ENCODE results near the gene MPPED1.

The MPPED1 gene

DNA sequence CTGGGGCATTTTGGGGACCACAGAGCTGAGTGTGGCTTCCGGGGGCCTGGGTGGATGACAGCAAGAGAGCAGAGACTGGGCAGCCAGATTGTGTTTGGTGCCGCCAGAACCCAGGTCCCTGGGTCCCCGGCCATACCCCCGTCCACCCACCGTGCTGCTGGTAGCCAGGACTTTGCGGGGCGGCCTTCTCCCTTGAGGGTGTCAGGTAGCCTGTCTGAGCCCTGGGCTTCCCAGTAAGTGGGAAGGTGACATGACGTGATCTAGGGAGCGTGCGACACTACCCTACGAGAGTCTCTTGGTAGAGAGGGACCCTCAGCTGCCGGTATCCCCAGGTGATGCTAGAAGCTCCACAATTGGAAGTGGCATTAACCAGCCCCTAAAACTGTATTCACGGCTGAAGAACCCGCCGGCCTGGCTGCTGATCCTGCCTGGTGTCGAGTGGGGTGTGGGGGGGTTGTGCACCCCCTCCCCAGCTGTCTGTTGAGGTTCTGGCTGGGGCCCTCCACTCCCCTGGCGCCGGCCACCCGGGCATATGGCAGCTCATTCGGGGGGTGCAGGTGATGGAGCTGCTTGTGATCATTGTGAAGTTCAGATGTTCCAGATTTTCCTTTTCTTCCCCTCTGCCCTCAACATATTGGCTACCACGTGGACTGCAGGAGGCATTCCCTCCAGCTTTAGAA, 66.9 kb downstream of the MPPED1 start:
- no peak for DNase-seq

DNA sequence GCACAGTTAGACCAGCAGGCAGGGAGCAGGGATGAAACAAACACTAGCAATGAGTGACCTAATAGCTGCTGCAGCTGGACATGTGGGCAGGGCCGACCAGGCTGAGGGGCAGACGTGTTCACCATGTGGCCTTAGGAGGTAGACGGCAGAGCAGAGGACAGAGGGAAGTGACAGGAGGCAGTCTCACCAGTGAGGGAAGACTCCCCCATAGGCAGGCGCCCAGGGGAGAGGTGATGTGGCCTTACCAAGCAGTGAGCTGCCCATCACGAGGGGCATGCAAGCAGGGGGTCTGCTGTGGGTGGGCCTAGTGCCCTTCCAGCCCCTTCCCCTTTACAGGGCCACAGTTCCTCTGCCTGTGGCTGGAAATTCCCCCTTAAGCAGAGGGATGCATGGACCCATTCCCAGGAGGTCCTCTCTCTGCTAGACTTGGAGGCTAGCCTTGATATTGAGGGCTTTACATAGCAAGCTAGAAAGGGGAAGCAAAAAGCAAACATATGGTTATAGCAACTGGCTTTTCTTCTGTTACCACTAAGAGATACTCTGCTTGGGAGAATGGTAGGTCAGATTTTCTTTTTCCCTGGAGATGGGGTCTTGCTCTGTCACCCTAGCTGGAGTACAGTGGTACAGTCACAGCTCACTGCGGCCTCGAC, 67.6 kb downstream of the MPPED1 start:
- no peak for DNase-seq

DNA sequence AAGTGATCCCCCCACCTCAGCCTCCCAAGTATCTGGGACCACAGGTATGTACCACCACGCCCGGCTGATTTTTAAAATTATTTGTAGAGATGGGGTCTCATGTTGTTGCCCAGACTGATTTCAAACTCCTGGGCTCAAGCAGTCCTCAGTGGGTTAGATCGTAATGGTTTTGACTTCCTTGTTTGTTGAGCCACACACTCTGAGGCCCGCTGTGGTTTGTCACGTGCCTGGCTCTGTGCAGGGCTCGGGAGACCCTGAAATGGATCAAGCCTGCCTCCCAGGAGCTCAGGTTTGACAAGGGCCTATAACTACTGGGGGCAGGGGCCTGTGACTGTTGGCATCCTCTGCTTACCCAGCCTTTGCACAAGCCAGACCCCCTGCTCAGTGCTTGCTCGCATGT, 68.1 kb downstream of the MPPED1 start:
- DNase-seq: no peak

DNA sequence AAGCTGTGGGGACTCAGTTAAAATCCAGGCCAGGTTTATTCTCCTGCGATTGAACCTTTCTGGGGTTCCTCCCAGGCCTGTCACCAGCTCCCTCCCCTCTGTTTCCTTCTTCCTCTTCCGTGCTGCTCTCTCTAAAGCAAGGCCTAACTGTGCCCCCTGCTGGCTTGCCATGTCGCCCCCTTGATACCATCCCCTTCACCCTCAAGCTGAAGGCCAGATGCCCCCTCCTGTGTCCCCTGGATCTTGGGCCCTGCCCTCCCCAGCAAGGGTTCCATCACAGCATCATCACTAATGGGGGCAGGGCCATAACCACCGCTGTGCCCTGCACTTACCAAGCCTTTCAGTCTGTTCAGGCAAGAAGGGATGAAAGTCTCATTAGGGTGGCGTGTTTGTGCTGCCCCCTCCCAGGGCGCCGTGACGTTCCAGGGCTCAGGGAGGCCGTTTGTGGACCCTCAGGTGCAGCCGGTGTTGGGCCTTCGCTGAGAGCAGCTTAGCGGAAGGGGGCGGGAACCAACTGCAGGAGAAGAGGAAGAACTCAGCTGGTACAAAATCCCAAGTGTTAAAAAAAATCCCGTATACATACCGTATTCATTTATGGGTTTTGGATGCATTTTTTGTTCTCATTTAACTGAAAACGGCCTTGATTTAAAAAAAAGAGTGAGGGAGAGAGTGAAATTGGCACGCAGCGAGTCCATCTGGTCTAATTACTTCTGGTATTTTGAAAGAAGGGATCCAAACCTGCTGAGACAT, 69.9 kb downstream of the MPPED1 start:
- peak in 1 of 2 donors; percentile 16 for DNase-seq

DNA sequence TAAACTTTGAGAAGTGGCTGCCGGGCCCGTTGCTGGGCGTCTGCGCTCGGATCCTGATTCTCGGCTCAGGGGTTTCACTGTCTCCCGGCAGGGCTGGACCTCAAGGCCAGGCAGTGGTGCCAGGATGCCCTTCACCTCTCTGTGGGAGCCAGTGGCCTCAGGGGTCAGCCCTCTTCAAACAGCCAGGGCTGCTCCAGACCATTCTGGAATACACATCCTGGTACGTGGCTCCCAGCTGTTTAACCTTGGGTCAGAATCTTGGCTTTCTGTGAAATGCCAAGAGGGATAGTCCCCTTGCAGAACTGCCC, 70.5 kb downstream of the MPPED1 start:
- no peak for DNase-seq

DNA sequence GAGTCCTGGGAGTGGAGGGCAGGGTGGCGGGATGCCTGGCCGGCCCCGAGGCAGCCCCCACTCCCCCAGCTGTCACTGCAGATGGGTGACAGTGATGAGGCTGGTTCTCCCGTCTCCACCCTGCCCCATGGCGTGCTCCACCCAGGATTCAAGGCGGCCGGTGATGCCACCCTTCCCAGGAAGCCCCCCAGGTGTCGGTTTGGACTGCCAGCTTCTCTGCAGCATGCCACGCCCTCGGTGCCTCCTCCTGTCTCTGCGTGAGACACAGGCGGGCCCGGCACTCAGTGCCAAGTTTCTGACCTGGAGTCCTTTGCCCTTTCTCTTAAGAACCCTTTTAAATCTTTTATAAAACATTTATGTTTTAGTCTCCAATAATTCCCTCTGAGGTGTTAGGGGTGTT, 71.5 kb downstream of the MPPED1 start:
- no peak for DNase-seq

DNA sequence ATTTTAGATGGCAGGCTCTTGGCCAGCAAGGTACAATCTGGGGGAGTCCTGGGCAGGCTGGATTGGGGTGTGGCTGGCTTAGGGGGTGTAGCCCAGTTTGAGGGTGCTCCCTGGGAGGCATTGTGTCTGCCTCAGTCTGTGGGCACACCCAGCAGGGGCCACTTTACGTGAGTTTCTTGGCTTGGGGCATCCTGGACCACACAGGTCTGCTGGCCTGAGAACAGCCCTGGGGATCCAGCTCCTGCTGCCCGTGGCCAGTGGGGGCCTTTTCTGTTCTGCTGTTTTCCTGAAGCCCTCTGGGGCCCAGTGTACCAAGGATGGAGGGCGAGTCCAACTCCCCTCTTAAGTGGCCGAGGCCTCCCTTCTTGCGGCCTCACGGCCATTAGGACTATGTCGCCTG, 71.9 kb downstream of the MPPED1 start:
- DNase-seq: no peak

DNA sequence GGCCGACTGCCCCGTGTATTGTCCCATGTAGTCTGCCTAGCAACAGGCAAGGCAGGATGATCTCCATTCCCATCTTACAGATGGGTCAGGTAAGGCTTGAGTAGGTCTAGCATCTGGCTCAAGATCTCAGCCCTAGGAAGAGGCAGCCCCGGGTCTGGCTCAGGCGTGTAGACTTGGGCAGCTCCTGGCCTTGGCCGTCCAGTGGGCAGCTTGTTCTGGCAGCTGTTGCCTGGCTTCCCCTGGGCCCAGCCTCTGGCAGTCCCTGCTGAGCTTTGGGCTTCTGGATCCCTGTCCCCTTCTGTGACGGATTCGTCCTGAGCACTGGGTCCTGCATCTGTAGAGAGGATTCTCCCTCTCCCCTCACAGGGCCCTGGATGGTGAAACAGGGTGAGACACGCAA, 72.4 kb downstream of the MPPED1 start:
- no peak for DNase-seq

DNA sequence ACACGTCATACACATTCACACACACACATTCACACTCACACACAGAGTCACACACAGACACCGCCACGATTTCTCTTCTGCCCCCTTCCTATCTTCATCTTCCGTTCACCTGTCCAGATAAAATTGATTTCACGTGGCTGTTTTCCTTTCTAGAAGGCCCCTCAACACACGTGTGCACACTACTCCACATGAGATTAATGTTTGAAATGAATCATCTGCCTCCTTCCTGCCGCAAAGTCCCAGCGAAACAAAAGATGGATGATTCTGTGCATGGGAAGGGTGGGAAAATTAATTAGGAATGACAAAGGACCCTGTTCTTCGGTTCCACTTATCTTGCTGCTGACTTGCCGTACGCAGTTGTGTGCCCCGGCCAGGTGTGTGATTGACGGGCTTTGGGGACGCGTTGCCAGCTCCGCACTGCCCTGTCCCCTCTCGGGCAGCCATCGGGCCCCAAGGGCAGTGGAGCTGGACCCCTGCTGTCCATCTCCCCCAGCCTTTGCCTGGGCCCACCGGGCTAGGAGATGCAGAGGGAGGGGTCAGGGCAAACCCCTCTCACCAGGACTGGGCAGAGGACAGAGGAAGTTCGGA, 73.8 kb downstream of the MPPED1 start:
- DNase-seq: no peak

DNA sequence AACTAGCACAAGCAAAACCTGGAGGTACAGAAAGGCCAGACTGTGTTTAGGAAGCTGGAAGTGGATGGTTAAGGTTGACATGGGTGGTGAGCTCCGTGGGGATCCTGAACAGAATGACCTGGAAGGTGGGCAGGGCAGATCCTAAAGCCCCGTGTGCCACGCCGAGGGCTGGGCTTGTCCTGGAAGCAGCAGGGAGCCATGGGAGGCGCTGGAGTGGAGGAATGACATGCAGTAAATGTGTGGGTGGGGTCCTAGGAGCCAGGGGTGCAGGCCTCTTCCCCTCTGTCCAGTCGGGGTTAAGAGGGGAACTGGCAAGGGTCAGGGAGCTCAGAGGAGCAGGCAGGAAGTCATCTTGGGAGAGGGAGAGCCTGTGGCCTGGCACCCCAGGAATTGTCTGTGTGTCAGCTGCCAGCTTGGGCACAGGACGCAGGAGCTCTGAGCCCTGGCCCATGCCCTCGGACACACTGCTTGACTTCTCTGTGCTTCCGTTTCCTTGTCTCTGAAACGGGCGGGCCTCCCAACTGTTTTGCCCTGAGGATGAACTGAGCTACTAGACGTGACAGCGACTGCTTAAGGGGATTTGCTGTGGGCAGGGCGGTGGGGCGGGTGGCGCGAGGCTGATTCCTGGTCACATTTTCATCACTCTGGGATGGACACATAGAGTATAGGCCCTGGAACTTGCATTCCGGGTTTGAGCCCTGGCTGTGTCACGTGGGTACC, 75.7 kb downstream of the MPPED1 start:
- no peak for DNase-seq

DNA sequence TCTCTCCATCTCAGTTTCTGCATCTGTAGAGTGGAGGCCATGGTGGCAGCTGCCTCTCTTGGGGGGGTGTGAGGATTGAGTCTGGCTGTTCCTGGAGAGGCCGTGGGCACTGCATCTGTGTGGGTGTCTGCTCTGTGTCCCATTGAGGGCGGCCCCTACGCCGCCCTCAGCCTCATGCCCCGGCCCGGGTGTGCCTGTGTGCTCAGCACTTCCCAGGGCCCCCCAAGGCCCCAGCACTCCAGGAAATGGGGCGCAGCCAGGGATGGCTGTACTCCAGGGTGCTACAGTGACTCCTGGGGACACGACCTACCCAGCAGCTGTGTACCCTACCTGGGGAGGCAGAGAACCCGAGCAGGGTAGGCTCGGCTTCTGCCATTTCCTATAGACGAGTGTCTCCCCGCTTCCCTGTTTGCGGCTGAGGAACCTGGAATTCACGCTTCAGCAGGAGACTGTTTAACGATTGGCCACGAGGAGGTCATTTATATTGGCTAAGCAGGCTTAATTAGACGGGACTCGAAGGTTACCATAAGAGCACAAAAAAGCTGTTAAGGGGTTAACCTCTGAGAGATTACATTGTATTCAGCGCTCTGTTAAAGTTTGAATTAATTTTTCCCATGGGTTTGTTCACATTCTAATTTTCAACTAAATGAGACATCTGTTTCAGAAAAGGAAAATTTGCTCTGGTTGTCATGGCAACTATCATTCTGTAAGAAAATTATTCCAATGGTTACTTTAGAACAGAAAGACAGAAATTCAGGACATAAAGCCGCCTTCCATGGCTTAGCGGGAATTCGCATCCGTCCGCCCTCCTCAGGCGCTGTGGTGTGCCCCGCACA, 76.4 kb downstream of the MPPED1 start:
- DNase-seq: no peak

DNA sequence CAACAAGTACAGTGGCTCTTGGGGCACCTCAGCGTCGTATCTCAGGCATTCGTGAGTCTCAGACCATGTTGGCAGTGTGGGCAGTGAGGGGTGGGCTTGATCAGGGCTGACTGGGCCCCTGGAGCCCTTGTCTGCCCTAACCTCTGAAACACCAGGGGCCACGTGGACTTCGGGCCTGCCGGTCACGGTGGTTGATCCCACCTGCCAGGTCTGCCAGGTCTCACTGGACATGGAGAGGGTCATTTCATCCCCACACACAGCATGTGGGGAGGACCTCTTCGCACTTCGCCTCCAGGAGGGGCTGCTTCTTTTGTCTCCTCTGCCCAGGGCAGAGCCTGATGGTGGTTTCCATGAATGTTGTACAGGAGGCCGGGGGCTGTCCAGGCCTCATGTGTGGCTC, 77.1 kb downstream of the MPPED1 start:
- DNase-seq: no peak

DNA sequence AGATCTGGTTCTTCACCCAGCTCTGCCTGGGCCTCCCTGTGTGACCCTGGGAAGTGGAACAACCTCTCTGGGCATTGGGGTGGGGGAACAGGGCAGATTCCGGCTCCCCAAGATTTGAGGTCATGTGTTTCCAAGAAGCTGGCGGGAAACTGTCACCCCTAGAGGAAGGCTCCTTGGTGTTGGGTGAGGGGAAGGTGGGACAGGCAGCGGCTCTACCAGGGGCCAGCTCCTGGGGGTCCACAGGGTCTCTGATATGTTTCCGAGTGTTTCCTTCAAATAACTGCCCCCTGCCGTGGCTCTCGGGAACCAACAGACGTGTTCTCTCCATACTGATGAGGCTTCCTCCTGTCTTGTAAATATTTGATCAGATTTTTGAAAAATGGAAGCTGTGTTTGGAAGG, 78.5 kb downstream of the MPPED1 start:
- no peak for DNase-seq

DNA sequence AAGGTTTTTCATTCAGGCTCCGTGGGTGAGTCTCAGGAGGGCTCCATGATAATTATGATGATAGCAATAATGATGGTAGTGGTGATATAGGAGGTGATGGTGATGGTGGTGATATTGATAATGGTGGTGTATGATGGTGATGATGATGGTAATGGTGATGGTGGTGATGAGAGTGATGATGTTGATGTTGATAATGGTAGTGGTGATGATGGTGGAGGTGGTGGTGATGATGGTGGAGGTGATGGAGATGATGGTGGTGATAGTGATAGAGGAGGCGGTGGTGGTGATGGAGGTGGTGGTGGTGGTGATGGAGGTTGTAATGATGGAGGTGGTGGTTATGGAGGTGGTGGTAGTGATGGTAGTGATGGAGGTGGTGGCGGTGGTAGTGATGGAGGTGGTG, 79.4 kb downstream of the MPPED1 start:
- no peak for DNase-seq

DNA sequence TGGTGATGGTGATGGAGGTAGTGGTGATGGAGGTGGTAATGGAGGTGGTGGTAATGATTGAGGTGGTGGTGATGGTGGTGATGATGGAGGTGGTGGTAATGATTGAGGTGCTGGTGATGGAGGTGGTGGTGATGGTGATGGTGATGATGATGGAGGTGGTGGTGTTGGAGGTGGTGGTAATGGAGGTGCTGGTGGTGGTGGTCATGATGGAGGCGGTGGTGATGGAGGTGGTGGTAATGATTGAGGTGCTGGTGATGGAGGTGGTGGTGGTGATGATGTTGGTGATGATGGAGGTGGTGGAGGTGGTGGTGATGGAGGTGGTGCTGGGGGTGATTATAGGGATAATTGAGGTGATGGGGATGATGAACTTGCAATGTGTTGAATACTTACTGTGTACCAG, 79.9 kb downstream of the MPPED1 start:
- DNase-seq: no peak

DNA sequence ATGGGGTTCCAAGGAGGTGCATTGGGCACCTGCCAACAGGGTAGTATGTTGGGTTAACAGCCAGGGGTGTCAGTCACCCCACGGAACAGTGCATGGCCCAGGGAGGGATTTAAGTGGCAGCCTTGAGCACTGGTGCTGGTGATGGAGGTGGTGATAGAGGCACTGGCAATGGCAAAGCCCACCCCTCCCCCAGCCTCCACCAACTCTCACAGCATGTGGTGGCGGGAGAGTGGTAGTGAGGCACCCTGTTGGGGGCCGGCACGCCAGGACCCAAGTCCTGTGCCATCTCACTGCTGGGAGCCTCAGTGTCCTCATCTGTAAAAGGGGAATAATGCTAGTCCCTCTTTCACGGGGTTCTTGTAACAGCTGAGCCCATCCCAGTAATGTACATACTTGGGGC, 81.5 kb downstream of the MPPED1 start:
- no peak for DNase-seq

DNA sequence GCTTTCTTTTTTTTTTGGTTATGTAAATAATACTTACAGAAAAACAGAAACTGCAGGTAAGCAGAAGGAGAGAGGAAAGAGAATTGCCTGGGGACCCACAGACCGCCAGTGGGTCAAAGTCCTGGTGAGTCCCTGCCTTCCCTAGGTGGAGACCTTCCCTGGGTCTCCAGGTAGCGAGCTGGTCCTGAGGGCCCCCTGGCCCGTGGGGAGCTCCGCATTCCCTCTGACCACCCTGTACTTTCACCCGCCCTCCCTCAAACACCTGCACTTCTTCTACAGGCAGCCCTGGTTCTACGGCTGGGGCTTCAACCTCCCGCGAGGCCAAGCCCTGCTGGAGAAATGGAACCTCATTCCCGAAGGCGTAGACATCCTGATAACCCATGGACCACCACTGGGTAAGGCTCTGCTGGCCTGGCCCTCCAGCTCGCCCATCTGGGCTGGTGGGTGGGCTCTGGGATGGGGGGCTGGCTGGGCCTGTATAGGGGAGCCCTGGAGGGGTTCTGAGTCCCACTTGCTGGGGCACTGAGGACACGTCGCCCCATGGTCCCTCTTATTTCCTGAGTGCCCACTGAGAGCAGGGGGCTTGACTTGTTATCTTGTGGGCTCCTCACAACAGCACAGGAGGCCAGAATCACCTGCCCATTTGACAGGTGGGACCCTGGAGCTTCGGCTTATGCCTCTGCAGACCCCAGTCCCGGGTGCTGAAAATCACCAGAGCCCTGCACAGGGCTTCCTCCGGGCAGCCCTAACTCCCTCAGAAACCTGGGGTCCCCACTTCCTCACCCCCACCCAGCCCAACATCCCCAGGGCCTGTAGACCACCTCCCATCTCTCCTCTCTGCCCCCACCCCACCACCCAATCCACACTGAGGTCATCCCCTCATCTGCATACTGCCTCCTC, 86.4 kb downstream of the MPPED1 start:
- no peak for DNase-seq

DNA sequence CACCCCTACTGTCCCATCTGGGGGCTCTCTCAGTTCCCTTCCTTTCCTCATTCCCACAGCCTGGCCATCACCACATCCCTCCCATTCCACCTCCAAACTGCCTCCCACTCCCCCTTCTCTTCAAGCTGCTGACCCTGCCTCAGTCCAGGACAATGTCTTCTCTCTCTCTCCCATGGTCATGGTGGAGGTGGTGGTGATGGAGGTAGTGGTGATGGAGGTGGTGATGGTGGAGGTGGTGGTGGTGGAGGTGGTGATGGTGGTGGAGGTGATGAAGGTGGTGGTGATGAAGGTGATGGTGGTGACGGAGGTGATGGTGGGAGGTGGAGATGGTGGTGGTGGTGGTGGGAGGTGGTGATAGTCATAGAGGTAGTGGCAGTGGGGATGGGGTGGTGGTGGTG, 87.0 kb downstream of the MPPED1 start:
- no peak for DNase-seq

DNA sequence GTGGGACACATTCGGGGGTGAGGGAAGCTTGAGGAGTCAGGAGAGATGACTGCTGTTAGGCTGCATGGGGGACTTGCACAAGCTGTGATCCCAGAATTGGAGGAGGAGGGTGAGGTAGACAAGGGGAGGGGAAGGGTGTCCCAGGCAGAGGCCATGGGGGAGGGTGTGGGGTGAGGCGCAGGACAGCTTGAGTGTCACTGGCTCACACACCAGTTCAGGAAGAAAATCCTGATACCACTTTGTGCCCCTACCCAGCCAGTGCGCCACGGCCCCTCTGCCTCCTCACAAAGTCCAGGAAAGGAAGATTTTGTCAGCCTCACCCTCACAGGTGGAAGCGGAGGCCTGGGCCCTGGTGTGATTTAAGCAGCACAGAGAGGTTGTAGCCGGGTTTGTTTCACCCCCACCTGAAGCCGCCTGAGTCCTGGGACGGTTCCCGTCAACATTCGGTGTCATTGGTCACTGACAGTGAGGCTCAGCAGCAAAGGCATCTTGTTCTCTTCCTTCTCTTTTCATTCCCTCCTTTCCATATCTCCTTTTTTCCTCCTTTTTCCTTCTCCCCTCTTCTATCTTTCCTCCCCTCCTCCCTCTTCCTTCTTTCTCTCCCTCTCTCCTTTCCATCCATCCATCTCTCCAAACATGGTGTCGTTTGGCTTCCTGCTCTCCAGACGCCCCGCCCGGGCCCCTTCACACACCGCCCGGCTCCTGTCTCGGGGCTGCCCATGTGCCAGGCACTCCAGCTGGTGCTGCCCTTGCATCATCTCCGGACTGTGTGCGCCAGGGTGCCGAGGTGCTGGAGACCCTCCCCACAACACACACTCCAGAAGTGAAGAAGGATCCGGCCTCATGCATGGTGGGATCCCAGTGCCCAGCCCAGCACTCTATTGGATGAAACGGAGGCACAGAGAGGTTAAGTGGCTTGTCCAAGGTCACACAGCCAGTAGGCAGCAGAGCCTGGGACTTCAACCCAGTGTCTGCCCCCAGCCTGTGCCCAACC, 89.3 kb downstream of the MPPED1 start:
- DNase-seq: no peak

DNA sequence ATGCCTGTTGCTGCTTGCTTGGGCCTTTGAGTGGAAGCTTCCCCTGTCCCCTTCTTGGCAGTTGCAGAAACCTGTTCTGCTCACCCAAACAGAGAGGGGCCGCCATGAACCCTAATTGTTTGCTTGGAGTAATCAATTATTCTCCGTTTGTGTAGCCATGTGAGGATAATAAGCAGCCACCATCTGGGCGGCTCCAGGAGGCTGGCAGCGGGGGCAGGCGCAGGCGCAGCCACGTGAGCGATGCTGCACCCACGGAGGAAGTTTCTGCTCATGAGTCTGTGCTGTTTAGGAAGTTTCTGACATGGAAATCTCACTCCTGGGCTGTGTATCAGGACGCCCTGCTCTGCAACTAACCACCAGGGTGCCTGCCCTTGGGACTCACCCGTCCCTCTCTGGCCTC, 90.1 kb downstream of the MPPED1 start:
- DNase-seq: no peak

All from stimulated activated CD4-positive, alpha-beta T cell treated with anti-CD3 and anti-CD28 coated beads, Interleukin-2, amount 100 ng/mL, for 24 hours (primary cell).